H4 (cell line): ENCODE data around the gene SLC25A41. TPM values are rescaled to one million over a fixed set of nuclear protein-coding genes. Genes with fewer than 3 reads are reported as not detected.
"Not testable (repeated sequence)": the region's sequence is repeated elsewhere in the genome, so short reads cannot be mapped to it uniquely, and the experiment has no call there.

Source experiments
- DNase-seq: peaks from one replicate; pipeline ENCODE4 v3.0.0-alpha.2; 2015; ENCODE audit warnings: low spot score
- total RNA-seq: library from RNA; depleted of rRNA; stranded (reverse); fragments of >200 nt; shearing (Covaris generic); gene quantifications from 2 replicates; pipeline ENCODE4 v1.2.3, GENCODE V29; 2014

The SLC25A41 gene
- total RNA-seq, 1 experiment from 2014 or later = not detected

GRCh38 chr19:6428692-6429418 lies 4.7 kb downstream of the SLC25A41 start:
- DNase-seq = not testable (repeated sequence)

GRCh38 chr19:6427131-6427530 lies 6.4 kb downstream of the SLC25A41 start:
- no peak for DNase-seq

- DNase-seq = no peak
These were observed 7.6 kb downstream of the SLC25A41 start for GRCh38 chr19:6425732-6426620.

- peak; percentile 100 for DNase-seq
These were observed 8.4 kb downstream of the SLC25A41 start for GRCh38 chr19:6424939-6425731.

GRCh38 chr19:6424195-6424938 lies 9.2 kb downstream of the SLC25A41 start, which contains the start of gene KHSRP:
Gene KHSRP (minus strand): TSS chr19:6424811. CDS start chr19:6424701, 110 bp downstream.
- no peak for DNase-seq

- DNase-seq = no peak
These were observed 9.9 kb downstream of the SLC25A41 start for GRCh38 chr19:6423499-6424194.

GRCh38 chr19:6421075-6422014 lies 12.2 kb downstream of the SLC25A41 start:
- no peak for DNase-seq

GRCh38 chr19:6418562-6418932 lies 15.0 kb downstream of the SLC25A41 start:
- DNase-seq = no peak

- DNase-seq = no peak
These were observed 15.6 kb downstream of the SLC25A41 start for GRCh38 chr19:6417713-6418561.

GRCh38 chr19:6416658-6417405 lies 16.7 kb downstream of the SLC25A41 start:
- DNase-seq = no peak

- no peak for DNase-seq
These were observed 17.9 kb downstream of the SLC25A41 start for GRCh38 chr19:6415591-6416190.

GRCh38 chr19:6414793-6415590 lies 18.6 kb downstream of the SLC25A41 start:
- no peak for DNase-seq

- DNase-seq = no peak
These were observed 19.6 kb downstream of the SLC25A41 start for GRCh38 chr19:6413721-6414643.

- no peak for DNase-seq
These were observed 20.3 kb downstream of the SLC25A41 start for GRCh38 chr19:6413291-6413690.

GRCh38 chr19:6412447-6413091 lies 21.0 kb downstream of the SLC25A41 start:
- DNase-seq = no peak
